ENCODE measurements around the gene RNASE2.
A peak's percentile ranks its signal among the peaks of the same experiment; 100 is the strongest.
"Not testable (repeated sequence)": the region's sequence is repeated elsewhere in the genome, so short reads cannot be mapped to it uniquely, and the experiment has no call there.

RNASE2 gene

DNA sequence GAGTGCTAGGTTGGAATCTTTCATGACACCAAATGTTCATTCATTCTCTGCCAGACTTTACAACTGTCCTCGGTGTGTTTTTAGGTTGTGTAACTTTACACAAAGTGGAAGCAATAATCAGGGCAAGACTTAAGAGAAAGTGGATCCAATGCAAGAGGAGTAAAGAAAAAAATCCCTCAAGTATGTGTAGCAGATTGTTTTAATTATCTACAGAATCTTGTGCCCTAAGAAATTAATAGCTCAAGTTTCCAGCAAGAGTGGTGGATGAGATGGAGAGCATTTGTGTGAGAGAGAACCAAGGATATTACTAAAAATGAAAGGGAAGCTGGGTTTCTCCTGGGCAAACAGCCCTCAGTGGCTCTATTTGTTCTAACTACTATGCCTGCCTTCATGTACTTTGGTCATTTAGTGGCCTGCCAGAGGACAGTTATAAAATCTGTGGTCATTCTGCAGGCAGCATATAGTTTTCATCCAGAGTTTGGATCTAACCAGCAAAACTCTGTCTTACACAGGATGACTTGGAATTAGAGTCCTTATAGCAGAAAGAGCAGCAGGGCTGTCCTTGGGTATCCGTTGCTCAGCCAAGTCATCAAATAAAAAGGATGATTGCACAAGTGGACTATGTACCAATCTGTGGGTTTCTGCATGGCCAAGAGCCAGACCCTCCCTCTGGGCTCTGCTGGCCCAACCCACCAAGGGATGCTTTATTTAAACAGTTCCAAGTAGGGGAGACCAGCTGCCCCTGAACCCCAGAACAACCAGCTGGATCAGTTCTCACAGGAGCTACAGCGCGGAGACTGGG, at the start of gene RNASE2:
RNASE2 (plus strand) TSS at position 752 of the 802 bp plus-strand sequence. CDS start 285 bp downstream, outside the sequence.
- not testable (repeated sequence) for DNase-seq

DNA sequence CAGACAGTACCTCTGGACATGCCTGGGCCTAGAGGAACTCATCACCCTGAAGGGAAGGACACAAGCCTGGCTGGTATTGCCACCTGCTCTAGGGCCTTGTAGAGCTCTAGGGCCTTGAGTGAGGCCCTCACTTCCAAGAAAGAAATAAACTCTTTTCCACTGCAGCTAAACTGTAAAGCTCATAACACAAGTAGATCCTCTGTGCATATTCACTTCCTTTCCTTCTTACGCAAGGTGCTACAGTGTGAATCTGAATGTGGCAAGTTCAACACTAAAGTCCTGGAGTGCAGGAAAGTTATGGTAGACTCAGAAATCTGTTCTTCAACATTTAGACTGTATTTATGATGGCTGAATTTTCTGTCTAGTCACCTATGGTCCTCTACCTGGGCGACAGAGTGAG, 49.6 kb upstream of the RNASE2 start:
- DNase-seq = no peak

DNA sequence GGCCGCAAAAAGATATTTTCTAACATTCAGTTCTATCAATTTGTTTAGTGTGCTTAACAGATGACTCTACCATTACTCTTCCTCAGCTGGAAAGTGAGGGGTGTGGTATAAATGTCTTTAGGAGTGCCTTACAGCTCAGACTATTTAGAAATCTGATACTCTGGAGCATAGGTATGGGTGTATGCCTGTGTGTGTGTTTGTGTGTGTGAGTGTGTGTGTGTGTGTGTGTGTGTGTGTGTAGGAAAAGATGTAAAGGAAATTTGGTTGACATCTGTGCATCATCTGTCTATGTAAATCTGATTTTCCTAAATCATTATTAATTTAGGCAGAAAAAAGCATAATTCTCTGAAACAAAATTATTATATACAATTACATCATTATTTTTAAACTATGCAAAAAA, 48.1 kb upstream of the RNASE2 start:
- DNase-seq = no peak

DNA sequence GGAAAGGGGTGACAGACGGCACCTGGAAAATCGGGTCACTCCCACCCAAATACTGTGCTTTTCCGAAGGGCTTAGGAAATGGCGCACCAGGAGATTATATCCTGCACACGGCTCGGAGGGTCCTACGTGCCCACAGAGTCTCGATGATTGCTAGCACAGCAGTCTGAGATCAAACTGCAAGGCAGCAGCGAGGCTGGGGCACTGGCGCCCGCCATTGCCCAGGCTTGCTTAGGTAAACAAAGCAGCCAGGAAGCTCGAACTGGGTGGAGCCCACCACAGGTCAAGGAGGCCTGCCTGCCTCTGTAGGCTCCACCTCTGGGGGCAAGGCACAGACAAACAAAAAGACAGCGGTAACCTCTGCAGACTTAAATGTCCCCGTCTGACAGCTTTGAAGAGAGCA, 44.5 kb upstream of the RNASE2 start:
- DNase-seq = not testable (repeated sequence)

DNA sequence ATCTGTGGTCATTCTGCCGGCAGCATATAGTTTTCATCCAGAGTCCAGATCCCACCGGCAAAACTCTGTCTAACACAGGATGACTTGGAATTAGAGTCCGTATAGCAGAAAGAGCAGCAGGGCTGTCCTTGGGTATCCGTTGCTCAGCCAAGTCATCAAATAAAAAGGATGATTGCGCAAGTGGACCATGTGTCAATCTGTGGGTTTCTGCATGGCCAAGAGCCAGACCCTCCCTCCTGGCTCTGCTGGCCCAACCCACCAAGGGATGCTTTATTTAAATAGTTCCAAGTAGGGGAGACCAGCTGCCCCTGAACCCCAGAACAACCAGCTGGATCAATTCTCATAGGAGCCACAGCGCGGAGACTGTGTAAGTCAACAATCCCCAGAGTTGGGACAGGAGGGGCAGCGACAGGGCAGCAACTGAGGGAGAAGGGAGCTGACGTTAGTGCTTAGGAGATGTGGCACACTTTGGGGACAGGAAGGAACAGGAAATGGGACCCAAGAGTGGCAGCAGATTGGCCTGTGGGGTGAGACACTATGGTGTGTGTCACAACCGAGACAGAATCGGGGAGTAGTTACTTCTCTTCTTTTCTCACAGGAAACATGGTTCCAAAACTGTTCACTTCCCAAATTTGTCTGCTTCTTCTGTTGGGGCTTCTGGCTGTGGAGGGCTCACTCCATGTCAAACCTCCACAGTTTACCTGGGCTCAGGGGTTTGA, 36.1 kb upstream of the RNASE2 start:
- DNase-seq = not testable (repeated sequence)

DNA sequence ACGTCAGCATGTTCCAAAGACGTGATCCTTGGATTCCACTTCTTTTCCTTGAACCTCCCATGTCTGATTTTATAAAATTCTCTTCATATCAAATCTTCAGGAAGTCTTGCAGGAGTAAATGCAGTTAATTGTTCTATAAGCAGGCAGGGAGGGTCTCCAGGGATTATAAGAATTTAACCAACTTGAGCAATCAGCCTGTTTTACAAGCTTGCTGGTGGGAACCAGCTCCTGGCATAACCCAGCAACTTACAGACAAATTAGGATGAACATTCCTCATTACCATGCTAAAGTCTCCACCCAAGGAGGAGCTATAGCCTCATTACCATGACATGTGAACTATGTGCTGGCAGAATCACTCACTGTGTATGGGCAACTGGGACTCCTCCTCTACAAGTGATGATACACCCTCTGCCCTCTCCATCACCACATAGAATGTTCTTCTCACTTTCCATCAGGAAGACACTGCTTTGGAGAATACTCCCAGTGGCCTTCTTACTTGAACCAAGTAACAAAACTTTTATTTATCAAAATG, 31.5 kb upstream of the RNASE2 start:
- not testable (repeated sequence) for DNase-seq

DNA sequence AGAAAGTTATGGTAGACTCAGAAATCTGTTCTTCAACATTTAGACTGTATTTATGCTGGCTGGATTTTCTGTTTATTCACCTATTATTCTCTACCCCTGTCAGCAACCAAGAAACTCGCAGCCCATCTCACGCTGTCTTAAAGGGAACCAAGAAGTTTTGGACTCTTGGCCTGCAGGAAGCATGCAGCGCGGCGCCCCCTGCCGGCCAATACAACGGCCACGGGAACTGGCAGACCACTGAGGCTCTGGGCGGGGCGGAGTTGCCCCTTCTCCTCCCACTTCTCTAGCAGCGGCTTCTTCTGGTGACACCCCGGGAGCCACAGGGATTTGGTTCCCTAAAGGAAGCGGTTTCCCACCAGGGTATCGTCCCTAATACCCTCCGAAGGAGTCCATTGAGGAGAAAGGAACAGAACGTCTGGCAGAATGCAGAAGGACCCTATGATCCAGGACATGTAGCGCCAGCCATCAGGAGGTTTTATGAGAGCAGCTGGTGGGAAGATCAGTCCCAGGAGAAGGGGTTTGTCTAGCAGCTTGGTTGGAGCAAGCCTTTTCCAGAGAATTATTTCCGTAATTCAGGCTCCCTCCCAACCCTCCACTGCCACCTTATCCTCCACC, 21.0 kb upstream of the RNASE2 start:
- no peak for DNase-seq

DNA sequence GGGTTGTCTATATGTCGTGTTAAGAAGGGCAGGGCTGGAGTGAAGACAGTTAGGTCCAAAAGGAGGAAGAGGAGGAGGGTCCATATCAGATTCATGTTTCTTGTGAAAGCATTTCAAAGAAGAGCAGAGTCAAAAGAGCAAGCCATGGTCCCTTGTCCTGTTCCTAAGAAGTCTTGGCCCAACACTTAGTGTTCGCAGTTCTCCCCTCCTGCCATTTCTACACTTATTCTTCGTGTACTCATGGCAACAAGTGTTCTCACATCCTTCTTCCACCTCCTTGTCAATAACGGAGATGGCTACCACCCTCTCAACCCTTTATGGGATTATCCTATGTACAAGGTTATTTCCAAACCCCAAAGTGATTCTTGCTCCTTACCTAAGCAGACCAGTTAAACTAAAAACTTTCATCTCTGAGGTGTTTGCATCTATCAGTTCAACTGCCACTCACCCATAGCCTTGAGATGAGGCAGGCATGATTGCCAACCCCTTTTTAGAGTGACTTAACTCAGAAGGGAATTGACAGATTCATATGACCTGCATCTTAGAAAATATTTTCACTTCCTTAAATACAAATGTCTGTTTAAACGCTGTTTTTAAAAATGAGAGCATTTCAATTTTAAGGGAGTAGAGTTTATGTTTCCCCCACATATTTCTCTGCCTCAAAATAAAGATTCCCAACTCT, 19.8 kb upstream of the RNASE2 start:
- DNase-seq = no peak

DNA sequence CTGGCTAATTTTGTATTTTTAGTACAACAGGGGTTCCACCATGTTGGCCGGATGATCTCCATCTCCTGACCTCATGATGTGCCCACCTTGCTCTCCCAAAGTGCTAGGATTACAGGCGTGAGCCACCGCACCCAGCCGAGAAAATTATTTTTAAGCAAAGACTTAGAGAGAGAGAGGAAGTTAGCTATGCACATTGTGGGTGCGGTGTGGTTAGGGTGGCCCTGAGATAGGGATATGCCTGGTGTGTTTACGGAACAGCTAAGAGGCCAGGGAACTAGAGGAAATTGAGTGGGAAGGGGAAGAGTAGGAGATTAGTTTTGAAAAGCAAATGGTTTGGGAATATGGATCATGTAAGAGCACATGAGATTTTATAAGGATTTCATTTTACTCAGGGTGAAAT, 10.1 kb upstream of the RNASE2 start:
- DNase-seq = not testable (repeated sequence)

DNA sequence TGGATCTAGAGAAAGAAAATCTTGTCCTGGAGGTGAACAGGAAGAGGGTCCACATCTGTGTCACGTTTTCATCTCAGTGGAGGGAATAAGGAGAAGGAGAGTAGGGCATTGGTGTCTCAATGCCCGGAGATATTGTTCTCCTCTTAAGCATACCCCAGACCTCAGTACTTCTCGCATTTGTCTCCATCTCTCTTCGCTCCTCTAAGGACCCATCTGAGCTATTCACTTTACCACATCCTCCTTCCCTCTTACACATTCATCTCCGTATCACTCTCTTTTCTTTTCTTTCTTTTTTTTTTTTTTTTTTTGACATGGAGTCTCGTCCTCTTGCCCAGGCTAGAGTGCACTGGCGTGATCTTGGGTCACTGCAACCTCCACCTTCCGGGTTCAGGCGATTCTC, 8.6 kb upstream of the RNASE2 start:
- DNase-seq = not testable (repeated sequence)

DNA sequence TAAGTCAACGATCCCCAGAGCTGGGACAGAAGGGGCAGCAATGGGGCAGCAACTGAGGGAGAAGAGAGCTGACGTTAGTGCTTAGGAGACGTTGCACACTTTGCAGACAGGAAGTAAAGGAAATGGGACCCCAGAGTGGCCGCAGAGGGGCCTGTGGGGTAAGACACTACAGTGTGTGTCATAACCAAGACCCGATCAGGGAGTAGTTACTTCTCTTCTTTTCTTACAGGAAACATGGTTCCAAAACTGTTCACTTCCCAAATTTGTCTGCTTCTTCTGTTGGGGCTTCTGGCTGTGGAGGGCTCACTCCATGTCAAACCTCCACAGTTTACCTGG, 219 bp downstream of the RNASE2 start:
- not testable (repeated sequence) for DNase-seq

DNA sequence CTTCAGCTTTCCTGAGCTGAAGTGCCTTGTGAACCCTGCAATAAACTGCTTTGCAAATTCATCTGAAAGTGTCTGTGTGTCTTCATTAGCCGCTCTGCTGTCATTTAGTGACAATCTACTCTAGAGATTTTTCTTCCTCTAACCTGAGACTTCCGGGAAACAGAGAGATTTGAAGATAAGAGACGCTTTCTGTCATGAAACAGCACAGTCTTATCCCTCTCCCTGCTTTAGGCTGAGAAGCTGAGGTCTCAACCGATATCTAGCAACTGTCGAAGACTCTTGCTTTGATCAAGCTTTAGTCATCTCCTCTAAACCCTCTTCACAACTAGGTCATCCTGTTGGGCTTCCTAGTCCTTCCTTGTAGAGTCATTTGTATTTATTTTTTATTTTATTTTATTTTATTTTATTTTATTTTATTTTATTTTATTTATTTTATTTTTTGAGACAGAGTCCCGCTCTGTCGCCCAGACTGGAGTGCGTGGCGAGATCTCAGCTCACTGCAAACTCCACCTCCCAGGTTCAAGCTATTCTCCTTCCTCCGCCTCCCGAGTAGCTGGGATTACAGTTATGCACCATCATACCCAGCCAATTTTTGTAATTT, 1.2 kb downstream of the RNASE2 start:
- DNase-seq = no peak

DNA sequence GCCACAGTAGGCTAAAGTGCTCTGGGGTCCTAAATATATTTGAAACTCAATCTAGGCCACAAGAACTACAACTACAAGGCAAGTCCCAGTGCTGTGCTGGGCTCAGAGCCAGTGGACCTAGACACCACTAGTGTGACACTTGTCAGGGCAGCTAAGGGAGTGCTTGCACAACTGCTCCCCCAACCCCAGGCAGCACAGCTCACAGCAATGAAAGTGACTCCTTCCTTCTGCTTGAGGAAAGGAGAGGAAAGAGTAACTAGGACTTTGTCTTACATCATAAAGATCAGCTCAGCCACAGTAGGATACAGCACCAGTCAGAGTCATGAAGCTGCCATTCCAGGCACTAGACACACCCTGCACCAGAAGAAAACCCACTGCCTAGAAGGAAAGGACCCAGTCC, 3.7 kb downstream of the RNASE2 start:
- not testable (repeated sequence) for DNase-seq

DNA sequence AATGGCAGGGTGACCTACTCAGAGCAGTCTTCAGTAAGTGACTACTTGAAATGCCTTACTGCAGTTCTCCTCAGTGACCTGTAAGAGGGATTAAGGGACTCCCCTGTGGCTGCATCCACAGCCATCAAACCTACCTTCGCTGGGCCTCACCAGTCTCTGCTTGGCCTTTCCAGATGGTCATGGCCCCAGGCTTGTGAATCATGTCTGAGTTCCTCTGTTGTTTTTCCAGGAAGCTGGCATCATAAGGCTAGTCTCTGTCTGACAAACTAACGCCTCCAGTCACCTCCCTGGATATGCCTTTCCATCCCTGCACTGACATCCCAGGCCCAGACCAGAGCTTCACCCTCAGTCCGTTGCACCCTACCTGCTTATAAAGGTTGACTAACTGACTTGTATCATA, 14.0 kb downstream of the RNASE2 start:
- DNase-seq = no peak

DNA sequence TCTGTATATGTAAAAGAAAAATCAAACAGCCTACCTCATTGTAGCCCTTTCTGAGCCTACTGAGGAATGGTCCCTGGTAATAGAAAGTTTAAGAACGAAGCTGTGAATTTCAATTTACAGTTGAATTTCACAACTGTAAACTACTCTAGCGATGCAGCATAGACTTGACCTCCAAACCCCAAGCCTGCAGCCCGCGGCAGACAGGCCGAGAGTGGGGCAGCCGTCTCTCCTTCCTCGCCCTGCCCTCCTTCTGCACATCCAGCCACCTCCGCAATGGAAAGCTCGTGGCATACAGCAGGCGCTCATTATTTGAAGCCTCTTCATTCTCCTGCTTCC, 15.3 kb downstream of the RNASE2 start:
- DNase-seq = no peak

DNA sequence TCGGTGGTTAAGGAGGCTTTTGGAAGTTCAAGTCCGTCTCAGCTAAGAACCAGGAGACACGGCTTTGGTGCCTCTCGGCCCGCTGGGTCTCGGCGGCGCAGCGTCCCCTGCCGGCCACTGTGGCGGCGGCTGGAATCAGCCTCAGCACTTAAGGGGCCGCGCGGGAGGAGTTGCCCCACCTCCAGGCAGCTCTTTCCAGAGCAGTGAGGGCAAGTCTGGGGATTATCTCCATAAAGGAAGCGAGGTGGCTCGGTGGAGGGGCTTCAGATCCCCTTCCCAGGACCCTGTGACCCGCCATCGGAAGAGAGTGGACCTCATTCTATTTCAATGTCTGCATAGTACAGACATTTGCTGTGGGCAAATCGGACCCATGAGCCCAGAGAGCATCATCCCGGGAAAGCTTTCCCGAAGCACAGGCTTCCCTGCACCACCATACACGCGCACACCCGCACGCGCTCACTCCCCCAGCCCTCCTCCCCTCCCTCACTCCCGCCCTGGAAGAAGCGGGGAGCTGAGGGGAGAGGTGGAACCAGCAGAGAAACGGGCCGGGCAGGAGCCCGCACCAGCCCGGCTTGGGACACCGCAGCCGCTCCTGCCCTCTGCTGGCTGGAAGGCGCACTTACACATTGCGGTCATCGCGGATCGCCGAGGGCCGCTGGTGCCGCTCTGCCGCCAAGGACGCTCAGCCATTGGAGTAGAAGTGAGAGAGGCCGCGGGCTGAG, 15.9 kb downstream of the RNASE2 start:
- DNase-seq = peak; percentile 74

DNA sequence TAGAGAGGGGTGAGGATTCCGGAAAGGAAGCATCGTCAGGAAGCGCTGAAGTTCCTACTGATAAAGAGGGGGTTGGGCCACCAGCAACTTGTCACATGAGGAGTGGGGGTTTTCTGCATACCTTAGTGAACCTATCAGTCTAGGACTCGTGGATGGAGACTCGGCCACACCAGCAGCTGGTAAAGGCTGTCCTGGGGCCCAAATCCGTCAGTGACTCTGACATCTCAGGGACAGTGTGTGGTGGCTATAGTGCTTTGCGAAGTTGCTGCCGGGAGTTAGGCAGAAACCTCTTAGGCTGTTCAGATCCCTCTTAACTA, 16.4 kb downstream of the RNASE2 start:
- DNase-seq = no peak

DNA sequence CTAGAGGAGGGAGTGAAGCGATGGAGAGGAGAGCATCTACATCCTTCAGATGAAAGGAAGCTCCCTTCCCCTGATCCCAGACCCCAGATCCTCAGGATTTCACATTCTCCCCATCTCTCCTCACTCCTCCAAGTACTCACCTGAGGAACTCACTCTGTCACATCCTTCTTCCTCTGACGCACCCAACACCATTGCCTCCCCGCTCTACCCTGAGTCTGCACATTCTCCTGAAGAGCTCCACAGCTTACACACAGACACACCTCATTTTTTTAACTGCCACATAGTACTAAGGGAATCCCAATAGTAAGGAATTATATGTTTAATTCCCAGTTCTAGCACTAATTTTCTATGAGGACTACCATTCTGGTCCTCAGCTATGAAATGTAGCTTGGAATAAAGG, 18.2 kb downstream of the RNASE2 start:
- no peak for DNase-seq

DNA sequence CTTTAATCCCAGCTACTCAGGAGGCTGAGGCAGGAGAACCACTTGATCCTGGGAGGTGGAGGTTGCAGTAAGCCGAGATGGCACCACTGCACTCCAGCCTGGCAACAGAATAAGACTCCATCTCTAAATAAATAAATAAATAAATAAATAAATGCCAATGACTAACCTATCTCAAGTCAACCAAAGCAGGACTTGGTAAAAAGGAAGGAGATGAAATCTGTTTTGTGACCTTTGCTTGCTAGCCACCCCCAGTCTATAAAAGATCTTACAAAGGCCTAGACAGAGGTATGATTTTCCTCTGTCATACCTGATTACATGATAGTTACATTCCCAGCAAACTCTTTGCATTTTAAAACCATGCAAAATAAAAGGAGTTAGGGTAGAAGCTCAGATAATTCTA, 21.0 kb downstream of the RNASE2 start:
- no peak for DNase-seq

DNA sequence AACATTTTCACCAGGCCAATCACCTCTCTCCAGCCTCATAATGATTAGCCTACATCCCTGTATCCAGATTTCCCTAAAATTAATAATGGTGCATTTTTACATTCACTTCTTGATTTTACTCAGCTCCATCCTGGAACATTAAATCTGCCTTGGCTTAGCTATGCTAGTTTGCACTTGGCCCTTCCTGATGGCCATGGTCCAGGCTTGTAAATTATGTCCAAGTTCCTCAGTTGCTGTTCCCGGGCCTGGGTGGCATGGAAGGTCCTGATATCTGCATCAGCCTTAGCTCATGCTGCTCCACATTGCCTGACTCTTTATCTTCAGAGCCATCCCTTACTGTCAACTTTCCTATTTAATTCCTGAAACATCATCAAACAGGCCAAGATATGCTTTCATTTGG, 23.4 kb downstream of the RNASE2 start:
- no peak for DNase-seq

DNA sequence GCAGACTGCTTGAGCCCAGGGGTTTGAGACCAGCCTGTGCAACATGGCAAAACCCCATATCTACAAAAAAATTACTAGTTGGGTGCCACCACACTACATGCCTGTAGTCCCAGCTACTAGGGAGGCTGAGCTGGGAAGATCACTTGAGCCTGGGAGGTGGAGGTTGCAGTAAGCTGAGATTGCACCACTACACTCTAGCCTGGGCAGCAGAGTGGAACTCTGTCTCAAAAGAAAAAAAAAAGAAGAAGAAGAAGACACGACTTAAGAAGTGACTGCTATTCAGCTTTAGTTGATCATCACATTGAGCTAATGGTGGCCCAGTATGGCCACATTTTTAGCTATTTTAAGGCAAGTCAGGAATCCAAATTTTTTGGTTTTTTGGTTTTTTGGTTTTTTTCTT, 25.6 kb downstream of the RNASE2 start:
- no peak for DNase-seq

DNA sequence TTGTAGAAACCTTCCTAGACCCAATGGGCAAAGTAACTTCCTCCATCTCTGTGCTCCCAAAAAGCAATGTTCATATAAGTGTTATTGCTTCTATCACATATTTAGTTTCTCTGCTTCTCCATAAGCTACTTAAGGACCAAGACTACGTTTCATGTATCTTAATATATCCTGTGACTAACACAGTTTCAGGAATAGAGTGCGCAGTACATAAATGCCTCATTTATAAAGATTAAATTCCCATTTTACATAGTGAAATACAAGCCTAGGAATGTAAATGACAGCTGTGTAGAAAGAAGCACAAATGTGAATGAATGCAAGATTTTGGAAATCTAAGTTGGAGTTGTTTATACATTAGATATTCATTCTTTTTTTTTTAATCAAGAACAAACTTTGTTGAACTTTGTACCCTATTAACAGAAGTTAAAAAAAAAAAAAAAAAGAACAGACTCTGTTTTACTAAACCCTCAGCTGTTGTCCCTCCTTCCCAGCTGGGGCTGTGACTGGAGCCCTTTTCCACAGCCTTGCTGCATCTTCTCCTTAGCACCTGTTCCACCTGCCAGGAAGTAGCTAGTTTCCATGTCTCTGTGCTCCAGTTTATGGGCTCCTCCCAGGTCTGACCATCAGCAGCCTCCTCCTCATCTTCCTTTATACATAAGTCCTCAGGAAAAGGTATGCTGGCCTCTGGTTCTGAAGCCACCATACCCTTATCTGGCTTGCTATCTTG, 27.5 kb downstream of the RNASE2 start:
- no peak for DNase-seq
